Osteoblast (primary cell): ENCODE measurements around the gene MCM9. TPM values are rescaled to one million over a fixed set of nuclear protein-coding genes. Genes with fewer than 3 reads are reported as not detected.
A peak's percentile ranks its signal among the peaks of the same experiment; 100 is the strongest.

Experiments
- DNase-seq: peaks from one replicate; pipeline ENCODE4 v3.0.0; 2011; ENCODE audit warnings: low spot score, mixed read lengths; ENCODE audit not compliant: insufficient read length; ENCODE audit errors: missing footprints
- H2AFZ ChIP-seq: 2 replicates; pipeline ENCODE4 v1.6.0; 2011; ENCODE audit warnings: mild to moderate bottlenecking, low read length
- H3K27ac ChIP-seq: 2 replicates; pipeline ENCODE4 v1.5.1; 2011; ENCODE audit warnings: mild to moderate bottlenecking, low read depth, low read length, moderate library complexity
- H3K27me3 ChIP-seq: 2 replicates; pipeline ENCODE4 v1.6.0; 2012; ENCODE audit warnings: mild to moderate bottlenecking, control low read depth, inconsistent platforms, low read length, moderate library complexity; ENCODE audit not compliant: insufficient read depth
- H3K36me3 ChIP-seq: 2 replicates; pipeline ENCODE4 v1.5.1; 2011; ENCODE audit warnings: mild to moderate bottlenecking, low read length, control low read depth, moderate library complexity; ENCODE audit not compliant: insufficient read depth
- H3K4me1 ChIP-seq: 2 replicates; pipeline ENCODE4 v1.5.1; 2011; ENCODE audit warnings: mild to moderate bottlenecking, low read length, control low read depth, moderate library complexity; ENCODE audit not compliant: insufficient read depth
- H3K4me2 ChIP-seq: 2 replicates; pipeline ENCODE4 v1.6.0; 2011; ENCODE audit warnings: mild to moderate bottlenecking, low read length; ENCODE audit not compliant: insufficient read depth
- H3K4me3 ChIP-seq: fragments of 200-600 bp; sonication (generic); 3 replicates; pipeline ENCODE4 v1.5.1; 2012; ENCODE audit warnings: mild to moderate bottlenecking, low read length, inconsistent platforms; ENCODE audit not compliant: insufficient read depth
- H3K79me2 ChIP-seq: 2 replicates; pipeline ENCODE4 v1.6.0; 2012; ENCODE audit warnings: mild to moderate bottlenecking, low read length, control low read depth, inconsistent platforms; ENCODE audit not compliant: insufficient read depth
- H3K9me3 ChIP-seq: 2 replicates; pipeline ENCODE4 v1.5.1; 2011; ENCODE audit warnings: low read depth, low read length, control low read depth
- H4K20me1 ChIP-seq: 2 replicates; pipeline ENCODE4 v1.6.0; 2012; ENCODE audit warnings: mild to moderate bottlenecking, low read length, control low read depth; ENCODE audit not compliant: insufficient read depth
- total RNA-seq: library from RNA; depleted of rRNA; stranded (reverse); fragments of >200 nt; gene quantifications from 2 replicates; pipeline ENCODE4 v1.2.3, GENCODE V29; 2012
- TF ChIP-seq, protein P1 (sequence below): IDR thresholded peaks from 2 replicates; pipeline ENCODE4 v1.5.1; 2011; ENCODE audit warnings: mild to moderate bottlenecking, low read depth, low read length, moderate library complexity; ENCODE audit errors: extremely low read depth

The MCM9 gene
- total RNA-seq: 15.2 and 17.1 TPM in 2 replicates

DNA sequence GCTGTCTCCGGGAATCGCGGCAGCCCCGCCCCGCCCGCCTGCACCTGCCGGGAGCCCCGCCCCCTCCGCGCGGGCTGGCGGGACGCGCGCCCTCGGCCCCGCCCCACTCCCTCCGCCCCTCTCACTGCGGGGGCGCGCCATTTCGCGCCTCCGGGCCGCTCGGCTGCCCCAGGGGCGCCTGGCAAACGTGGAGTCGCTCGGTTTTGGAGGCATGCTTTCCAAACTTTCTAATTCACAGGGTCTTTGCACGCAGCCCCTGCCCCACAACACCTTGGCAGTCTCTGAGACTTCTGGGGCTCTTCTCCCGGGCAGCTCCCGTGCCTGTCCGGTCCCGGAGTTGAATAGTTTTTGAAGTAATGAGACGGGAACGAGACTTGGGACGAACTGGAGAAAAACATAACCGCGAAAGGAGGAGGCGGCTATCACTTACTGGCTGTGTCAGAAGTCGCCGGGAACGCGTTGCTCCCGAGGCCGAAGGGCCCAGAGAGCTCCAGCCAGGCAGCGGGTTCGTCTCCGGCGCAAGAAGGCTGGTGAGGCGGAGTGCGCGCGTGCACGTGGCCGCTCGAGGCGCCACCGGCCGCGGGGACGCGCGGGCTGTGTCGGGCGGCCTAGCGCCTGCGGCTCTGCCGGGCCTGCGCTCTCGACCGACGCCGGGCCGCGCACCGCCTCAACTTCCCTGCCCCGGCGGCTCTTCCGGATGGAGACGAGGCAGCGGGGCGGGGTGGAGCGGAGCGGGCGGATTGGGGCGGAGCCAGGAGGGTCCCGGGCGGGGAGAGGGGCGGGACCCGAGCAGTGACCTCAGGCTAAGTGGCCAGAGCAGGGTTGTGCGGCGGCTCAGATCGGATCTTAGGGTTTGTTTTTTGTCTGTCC, at the start of gene MCM9:
TSS of gene MCM9 (minus strand) at position 699 of the 870 bp plus-strand sequence. CDS start 3,436 bp downstream, outside the sequence.
- Histone ChIP-seq H3K4me1 (peaks cover 9% of the 10 kb centered on the region), H3K27me3 (no peaks in the 10 kb centered on the region)

DNA sequence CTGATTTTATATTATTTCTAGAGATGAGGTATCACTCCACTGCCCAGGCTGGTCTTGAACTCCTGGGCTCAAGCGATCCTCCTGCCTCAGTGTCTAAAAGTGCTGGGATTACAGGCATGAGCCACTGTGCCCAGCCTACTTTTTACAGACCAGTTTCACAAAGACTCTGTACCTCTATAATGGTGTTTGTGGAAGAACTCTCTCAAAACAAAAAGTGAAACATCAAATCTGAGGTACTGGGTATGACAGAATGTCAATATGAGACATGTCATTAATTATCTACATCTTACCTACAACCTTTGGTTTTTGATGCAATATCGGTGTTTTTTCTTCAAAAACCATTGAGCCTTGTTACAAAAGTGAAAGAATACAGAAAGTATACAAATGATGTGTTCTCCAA, 49.4 kb upstream of the MCM9 start:
- H3K4me1 ChIP-seq: no peaks in the 10 kb centered on the region
- no peak overlapping the region for H2AFZ ChIP-seq
- no peaks in the 10 kb centered on the region for H3K36me3 ChIP-seq
- TF ChIP-seq, protein P1, sequence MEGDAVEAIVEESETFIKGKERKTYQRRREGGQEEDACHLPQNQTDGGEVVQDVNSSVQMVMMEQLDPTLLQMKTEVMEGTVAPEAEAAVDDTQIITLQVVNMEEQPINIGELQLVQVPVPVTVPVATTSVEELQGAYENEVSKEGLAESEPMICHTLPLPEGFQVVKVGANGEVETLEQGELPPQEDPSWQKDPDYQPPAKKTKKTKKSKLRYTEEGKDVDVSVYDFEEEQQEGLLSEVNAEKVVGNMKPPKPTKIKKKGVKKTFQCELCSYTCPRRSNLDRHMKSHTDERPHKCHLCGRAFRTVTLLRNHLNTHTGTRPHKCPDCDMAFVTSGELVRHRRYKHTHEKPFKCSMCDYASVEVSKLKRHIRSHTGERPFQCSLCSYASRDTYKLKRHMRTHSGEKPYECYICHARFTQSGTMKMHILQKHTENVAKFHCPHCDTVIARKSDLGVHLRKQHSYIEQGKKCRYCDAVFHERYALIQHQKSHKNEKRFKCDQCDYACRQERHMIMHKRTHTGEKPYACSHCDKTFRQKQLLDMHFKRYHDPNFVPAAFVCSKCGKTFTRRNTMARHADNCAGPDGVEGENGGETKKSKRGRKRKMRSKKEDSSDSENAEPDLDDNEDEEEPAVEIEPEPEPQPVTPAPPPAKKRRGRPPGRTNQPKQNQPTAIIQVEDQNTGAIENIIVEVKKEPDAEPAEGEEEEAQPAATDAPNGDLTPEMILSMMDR: no peak
- H3K9me3 ChIP-seq: no peaks in the 10 kb centered on the region
- H4K20me1 ChIP-seq: no peaks in the 10 kb centered on the region
- no peak overlapping the region for H3K4me3 ChIP-seq
- DNase-seq: no peak
- no peaks in the 10 kb centered on the region for H3K79me2 ChIP-seq
- no peaks in the 10 kb centered on the region for H3K27me3 ChIP-seq
- no peak overlapping the region for H3K27ac ChIP-seq
- H3K4me2 ChIP-seq: no peak overlapping the region

More for the DNA sequence above, at the start of gene MCM9:
- Histone ChIP-seq H3K27ac (peak within 1 kb of the TSS; percentile 76), H3K4me3 (peak within 1 kb of the TSS; percentile 95), H2AFZ (peak within 1 kb of the TSS; percentile 99), H3K79me2 (peaks cover 20% of the 10 kb centered on the region), H3K9me3 (no peaks in the 10 kb centered on the region), H3K36me3 (peaks cover 4% of the 10 kb centered on the region), H3K4me2 (peak within 1 kb of the TSS; percentile 81), H4K20me1 (peaks cover 3% of the 10 kb centered on the region)
- DNase-seq: peak; percentile 98
- TF ChIP-seq, protein P1: no peak

DNA sequence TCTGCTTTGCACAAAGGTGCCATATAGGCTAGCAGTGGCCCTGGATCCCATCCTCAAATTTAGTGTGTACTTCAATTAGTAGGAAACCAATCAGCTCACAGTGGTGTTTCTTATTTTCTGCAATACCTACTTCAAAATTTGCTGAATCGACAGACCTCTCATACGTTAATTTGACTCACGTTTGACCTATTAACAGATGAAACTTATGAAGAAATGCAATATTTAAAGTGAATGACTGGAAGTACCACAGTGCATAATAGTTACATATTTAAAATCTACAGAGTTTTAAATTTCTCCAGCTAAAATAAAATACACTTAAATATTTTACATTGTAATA, 47.6 kb upstream of the MCM9 start:
- no peak overlapping the region for H3K27ac ChIP-seq
- TF ChIP-seq, protein P1: no peak
- H3K4me2 ChIP-seq: no peak overlapping the region
- H4K20me1 ChIP-seq: no peaks in the 10 kb centered on the region
- no peaks in the 10 kb centered on the region for H3K36me3 ChIP-seq
- H3K4me3 ChIP-seq: no peak overlapping the region
- H3K79me2 ChIP-seq: no peaks in the 10 kb centered on the region
- H3K27me3 ChIP-seq: no peaks in the 10 kb centered on the region
- no peaks in the 10 kb centered on the region for H3K9me3 ChIP-seq
- H2AFZ ChIP-seq: no peak overlapping the region
- DNase-seq: no peak
- no peaks in the 10 kb centered on the region for H3K4me1 ChIP-seq

DNA sequence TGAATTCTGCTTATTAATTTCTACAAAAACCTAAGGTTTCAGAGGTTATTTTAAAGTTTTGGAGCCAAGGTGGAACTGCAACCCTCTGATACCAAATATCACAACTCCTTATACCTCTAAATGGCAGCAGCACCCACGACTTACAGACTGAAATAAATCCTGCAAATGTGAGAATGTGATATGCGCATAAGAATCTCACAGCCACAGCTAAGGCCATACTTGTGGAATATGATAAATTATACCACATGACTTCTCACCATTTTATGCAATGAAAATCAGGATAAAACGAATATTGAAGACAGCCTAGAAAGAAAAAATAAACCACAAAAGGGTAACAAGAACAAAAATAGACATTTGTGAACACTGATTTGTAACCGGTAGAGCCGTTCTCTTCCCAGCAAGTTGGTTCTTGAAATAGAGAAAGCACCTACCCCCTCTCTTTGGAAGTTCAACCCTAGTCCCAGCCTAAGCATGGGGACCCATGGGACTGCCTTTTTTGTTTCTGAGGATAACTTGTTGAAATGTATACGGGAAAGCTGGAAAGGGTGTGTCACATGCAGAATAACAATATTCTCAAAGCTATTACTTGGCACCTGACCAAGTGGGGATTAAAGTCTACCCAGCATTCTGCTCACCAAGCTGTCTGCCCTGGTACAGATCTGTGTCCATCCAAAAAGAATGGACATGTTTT, 47.1 kb upstream of the MCM9 start:
- no peaks in the 10 kb centered on the region for H3K9me3 ChIP-seq
- no peak for DNase-seq
- no peak overlapping the region for H3K27ac ChIP-seq
- H3K4me3 ChIP-seq: no peak overlapping the region
- H3K27me3 ChIP-seq: no peaks in the 10 kb centered on the region
- no peak overlapping the region for H2AFZ ChIP-seq
- no peaks in the 10 kb centered on the region for H3K79me2 ChIP-seq
- H3K36me3 ChIP-seq: no peaks in the 10 kb centered on the region
- TF ChIP-seq, protein P1: no peak
- no peaks in the 10 kb centered on the region for H3K4me1 ChIP-seq
- H4K20me1 ChIP-seq: no peaks in the 10 kb centered on the region
- H3K4me2 ChIP-seq: no peak overlapping the region
